HG03280 (cell line): ENCODE data around the gene GET4.

Source experiments
- ATAC-seq: cut with Tn5 transposase; IDR thresholded peaks from one replicate; pipeline ENCODE4 v1.9.1; 2021; ENCODE audit warnings: mild to moderate bottlenecking, moderate library complexity; ENCODE audit not compliant: unreplicated experiment

The GET4 gene

DNA sequence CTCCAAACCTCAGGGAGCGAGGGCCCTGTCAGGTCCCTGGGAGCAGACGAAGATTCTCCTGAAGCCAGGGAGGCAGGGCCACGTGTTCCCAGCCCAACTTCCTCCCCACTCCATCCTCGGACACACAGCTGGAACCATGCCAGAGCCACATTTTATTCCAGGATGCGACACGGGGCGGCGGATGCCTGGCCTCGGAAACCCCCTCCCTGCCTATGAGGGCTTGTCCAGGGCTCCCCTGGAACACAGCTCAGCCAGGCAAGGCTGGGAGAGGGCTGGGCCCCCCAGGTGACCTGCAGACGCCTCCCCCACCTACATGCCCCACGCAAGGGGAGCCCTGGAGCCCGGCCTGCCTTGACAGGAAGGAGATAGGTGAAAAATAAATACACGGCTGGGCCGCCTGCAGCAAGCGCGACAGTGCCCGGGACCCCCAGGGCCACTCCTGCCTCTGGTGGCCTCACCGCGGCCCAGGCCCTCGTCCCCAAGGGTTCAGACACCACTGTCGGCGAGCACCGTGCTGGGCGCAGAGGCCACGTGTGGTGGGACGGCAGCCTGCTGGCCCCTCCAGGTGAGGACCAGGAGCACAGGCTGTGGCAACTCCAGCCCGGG is 21.5 kb downstream of the GET4 start:
- no peak for ATAC-seq

GRCh38 chr7:898460-898854 is 22.1 kb downstream of the GET4 start:
- ATAC-seq, result no peak

- ATAC-seq, result no peak
Measured at GRCh38 chr7:898855-899681, 22.7 kb downstream of the GET4 start.

- ATAC-seq, result no peak
Measured at GRCh38 chr7:899806-900205, 23.5 kb downstream of the GET4 start.

DNA sequence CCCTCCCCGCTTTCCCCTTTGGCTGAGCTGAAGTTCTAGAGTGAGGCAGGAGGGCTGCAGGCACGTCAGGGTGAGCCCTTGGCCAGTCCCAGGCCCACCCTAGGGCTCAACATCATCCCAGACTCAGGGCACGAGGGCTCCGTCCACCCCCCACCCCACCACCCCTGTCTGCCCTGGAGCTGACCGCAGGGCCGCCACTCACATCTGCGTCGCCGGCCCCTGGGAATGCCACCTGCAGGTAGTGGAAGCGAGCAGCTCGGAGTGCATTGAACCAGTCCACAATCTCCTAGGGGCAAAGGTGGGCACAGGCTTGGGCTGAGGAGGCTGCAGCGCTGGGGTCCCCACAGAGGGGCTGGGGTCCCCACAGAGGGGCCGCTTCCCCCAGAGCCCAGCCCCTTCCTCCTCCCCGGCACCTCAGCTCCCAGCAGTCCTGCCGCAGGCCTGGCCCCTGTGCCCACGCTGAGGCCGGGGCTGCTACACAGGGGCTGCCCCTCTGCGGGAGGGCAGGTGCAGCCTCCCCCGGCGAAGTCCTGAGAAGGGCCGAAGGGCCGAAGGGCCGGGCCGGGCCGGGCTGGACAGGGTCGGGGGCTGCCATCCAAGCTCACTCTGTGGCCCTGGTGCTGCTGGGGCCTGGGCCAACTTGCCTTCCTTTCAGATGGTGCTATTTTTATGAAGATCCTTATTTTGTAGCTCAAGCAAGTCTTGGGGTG is 24.1 kb downstream of the GET4 start:
- ATAC-seq, result no peak

DNA sequence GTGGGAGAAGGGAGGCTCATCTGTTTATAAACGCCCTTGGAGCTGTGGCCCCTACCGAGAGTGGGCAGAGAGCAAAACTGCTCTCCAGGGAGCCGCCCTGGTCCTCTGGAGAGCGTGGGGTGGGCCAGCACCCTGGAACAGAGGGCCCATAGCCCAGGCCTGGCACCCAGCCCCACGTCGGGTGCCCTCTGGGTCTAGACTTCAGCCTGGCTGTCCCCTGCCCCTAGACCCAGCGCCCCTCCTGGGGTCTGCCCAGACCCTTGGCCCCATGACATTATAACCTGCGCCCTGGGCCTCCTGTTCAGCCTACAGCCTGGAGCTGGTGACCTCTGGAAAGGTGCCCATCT is 24.7 kb downstream of the GET4 start:
- ATAC-seq, result no peak

- ATAC-seq, result no peak
Measured at GRCh38 chr7:901388-902154, 25.2 kb downstream of the GET4 start.

DNA sequence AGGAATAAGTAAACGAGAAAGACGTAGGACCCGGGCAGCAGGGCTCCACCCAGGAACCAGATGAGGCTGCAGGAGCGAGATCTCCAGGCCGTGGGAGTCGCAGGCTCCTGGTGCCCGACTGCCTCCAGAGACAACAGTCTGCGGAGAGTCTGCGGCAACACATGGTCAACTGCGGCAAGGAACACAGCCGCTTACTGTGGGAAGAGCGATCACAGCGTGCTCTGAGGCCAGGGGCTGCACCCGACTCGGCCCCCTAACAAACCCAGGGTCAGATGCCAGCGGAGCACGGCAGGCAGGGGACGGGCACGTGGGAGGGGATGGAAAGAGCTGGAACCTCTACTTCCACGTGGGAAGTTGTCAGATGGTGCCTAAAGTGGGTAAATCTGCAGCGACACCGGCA is 26.6 kb downstream of the GET4 start:
- ATAC-seq, result no peak

GRCh38 chr7:903921-904755 is 27.8 kb downstream of the GET4 start:
- no peak for ATAC-seq

GRCh38 chr7:904847-905246 is 28.5 kb downstream of the GET4 start:
- ATAC-seq, result no peak

DNA sequence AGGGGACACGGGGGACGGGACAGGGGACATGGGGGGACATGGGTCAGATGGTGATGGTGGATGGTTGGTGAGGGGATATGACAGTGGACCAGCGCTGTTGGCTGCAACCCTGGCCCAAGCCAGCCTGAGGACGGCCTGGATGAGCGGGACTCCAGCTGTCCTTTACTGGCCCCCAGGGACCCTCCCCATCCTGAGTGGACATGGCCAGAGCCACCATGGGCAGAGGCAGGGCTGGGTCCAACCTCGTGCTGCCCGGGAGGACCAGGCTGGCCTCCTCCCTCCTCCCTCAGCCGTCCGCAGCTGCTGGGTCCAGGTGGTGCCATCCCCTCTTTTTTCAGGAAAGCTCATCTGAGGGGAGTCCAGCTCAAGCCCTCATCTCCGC is 30.4 kb downstream of the GET4 start:
- ATAC-seq, result no peak

DNA sequence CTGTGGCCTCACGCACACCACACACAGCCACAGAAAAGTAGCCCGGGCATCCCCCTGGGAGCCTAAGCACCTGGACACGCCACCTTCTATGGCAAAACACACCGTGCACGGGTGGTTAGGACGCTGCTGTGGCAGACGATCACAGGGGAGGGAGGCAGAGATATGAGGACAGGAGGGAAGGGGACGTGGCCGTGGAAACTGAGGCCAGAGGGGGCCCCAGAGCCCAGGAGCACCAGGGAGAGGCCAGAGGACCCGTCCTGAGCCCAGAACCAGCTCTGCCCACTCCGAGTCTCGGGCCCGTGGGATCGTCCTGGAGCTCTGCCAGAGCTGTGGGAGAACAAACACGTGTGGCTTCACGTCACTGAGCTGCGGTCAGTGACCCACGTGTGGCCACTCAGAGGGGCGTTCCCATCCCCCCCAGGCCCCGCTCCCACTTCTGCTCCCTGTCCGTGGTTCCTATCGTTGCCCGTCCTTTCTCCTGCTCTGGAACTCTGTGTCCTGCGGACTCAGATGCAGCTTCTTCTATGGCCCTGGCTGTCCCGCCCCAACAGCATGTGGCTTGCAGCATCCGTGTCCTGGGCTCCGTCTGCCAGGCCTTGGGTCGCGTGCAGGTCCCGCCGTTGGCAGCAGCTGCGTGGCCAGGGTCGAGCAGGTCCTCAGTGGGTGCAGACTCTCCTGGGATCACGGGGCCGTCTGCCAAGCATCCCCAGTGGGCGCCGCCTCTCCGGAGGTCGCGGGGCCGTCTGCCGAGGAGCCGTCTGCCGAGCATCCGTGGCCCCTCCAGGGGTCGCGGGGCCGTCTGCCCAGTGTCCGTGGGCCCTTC is 31.0 kb downstream of the GET4 start:
- ATAC-seq, result no peak

DNA sequence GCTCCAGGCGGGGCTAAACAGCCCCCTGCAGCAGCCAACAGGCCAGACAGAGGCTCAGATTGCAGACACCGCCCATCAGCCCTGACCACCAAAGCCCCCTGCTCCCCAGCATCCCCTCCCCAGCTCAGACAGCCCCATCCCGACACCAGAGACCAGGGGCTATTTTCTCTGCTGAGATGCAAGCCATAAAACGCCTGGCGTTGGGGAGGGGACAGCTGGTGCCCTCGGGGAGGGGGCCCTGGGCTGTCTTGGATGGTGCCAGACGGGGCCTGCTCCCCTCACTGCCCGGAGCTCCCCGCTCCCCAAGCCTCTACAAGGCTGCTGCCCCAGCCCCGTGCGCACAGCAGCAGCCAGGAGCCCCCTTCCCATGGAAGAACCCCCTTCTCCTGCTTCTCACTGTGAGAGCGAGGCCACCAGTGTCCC is 31.8 kb downstream of the GET4 start:
- ATAC-seq, result no peak

DNA sequence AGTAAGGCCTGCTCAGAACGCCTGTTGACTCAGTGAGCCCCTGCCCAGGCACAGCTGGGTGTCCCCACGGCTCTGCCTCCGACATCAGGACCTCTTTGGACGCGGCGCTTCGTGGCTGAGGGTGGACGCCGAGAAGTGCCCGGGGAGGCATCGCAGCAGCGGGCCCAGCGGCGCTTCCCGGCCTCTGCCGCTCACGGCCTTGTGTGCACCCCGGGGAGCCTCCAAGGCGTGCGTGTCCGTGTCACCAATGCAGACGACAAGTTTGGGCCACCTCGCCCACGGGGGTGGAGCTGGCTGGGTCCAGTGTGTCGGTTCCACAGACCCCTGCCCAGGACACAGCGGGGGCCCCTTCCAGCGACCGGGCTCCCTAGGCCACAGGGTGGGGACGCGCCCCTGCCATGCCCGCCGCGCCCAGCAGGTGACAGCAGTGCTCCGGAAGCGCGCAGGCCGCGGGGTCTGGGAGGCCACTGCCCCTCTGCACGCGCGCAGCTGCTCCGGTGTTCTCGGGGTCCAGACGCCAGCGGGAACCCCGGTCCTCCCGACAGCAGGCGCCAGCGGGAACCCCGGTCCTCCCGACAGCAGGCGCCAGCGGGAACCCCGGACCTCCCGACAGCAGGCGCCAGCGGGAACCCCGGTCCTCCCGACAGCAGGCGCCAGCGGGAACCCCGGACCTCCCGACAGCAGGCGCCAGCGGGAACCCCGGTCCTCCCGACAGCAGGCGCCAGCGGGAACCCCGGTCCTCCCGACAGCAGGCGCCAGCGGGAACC is 32.4 kb downstream of the GET4 start:
- ATAC-seq, result peak; percentile 71

DNA sequence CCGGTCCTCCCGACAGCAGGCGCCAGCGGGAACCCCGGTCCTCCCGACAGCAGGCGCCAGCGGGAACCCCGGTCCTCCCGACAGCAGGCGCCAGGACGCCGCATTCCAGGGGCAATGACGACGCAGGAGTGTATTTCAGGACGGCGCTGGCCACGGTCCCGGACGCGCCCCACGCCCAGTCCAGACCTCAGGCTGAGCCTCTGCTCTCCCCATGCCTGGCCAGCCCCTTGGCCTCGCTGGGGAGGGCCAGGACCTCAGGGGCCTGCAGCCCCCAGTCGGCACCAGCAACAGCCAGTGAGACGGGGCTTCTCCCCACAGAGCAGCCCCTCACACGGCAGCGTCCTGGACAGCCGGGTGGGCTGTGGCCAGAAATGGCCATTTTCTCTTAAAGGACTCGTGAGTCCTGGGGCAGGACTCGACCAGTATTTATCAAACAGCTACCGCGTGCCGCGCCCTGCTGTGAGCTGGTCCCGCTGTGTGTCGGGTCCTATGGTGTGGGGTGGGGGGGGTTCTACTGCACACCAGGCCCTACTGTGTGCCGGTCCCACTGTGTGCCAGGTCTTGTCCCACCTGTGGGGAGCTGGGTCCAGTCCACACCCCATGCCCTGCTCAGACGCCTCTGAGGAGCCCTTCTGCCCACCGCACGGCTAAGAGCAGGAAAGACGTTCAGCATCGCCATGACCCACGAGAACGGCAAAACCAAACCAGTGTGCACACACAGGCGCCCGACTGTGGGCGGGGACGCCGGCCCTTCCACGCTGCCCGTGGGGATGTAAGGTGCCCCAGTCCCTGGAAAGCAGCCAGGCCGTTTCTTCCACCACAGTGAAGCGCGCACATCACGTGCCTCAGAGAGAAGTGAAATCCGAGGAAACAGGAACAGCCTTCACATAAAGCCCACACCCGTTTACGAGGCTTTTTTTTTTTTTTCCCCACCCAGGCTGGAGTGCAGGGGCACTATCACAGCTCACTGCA is 33.3 kb downstream of the GET4 start:
- ATAC-seq, result no peak

DNA sequence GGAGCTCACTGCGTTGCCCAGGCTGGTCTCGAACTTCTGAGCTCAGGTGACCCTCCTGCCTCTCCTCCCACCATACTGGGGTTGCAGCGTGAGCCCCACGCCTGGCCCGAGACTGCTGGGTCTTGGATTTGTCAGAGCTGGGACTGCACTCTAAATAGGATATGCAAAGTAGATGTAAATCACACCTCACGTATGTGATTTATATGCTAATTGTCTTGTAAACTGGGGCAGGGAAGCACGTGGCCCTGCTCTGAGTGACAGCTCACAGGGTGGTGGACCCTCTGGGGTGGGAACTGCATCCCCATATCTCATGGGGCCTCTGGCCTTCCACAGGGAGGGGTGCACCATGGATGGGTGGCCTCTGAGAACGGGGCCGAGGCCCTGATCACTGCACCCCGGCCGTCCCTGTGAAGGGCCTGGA is 34.1 kb downstream of the GET4 start:
- no peak for ATAC-seq

DNA sequence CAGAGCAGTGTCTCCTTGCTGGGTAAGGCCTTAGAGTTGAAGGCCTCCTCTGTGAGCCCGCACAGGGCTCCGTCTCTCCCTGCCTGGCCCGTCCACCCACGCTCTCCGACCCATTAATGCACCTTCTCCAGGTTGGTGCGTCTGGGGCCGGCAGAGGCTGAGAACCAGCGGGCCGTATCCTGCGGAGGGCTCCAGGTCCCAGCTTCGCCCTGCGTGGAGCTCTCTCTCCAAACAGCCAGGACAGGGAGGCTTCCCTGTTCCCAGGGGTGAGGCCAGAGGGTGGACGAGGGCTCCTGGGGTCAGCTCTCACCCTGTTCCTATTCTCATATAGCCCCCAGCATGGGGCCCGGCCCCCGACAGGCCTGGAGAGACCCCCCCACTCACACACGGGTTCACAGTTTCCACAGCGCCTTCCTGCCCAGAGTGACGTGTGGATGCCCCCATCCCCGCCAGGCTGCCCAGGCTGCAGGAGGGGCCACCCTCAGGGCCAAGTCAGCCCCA is 34.6 kb downstream of the GET4 start:
- no peak for ATAC-seq
